ENCODE measurements around the gene VASH1. TPM values are rescaled to one million over a fixed set of nuclear protein-coding genes. Genes with fewer than 3 reads are reported as not detected.

The VASH1 gene
- 4.8 and 4.9 TPM in 2 replicates for polyA plus RNA-seq (2012; rRNA removed)
- 2.1 and 2.8 TPM in 2 replicates for polyA plus RNA-seq (2012; cell fraction: cytosol; rRNA removed)
- polyA plus RNA-seq (2012; cell fraction: nucleus; rRNA removed): 18.6 and 33.7 TPM in 2 replicates

DNA sequence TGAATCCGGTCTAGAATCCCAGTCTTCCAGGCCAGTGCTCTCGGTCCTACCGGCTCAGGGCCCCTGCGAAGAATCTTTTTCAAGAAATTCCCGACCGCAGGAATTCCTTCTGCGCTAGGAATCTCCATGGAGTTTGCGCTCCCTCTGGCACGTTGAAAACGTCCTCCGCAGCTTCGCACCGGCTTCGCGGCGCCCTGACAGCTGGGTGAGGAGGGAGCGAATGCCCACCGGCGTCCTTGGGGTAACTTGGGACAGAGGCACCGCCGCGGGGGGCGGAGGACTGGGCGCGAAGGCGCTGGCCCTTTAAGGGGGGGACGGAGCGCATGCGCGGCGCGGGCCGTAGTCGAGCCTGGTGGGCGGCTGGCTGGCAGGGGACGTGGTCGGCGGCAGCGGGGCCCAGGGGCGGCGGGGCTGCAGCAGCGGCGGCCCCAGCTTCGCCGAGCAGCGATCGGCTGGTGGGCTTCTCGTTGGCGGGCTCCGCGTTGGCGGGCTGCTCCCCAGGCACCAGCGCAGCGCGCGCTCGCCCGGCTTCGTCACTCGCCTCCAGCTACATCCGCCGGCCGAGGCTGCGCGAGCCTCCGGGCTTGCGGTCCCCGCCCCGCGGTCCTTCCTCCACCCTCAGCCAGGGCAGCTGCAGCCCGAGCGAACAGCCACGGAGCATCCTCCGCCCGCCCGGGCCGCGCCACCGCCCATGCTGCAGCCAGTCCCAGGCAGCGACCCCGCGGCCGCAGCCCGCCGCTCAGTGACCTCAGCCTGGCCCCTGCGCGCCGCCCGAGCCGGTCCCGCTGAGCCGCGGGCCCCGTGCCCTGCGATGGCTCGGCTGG, at the start of gene VASH1:
VASH1 (plus strand) TSS at position 333 of the 824 bp plus-strand sequence. CDS start 1,354 bp downstream, outside the sequence.
- WGBS (ENCODE audit: low lambda C conversion rate): 2% methylated on average over 25 of the region's 96 CpGs
- Histone ChIP-seq H3K27me3 (ENCODE audit: insufficient read depth) (no peaks in the 10 kb centered on the region), H3K36me3 (replicated peaks in 1 of 2; ENCODE audit: control insufficient read depth in 1 of 2, insufficient read depth in 2 of 2, low read length in 1 of 2) (no peaks in the 10 kb centered on the region), H3K4me3 (ENCODE audit: low read depth in 2 of 2, low read length in 1 of 2) (peak within 1 kb of the TSS; percentile 79 to 92), H3F3A (replicated peaks; ENCODE audit: insufficient read depth) (peaks cover 2% of the 10 kb centered on the region), H3K27ac (ENCODE audit: low read depth in 2 of 2, low read length in 1 of 2) (peak within 1 kb of the TSS in 1 of 2 experiments; percentile 79; a peak in 2 of 4 replicates), H4K20me1 (ENCODE audit: insufficient read depth) (no peaks in the 10 kb centered on the region), H3K4me1 (ENCODE audit: control insufficient read depth in 1 of 2, insufficient read depth in 2 of 2, low read depth in 1 of 2, low read length in 1 of 2) (peaks cover 0 to 25% of the 10 kb centered on the region in 2 experiments; a peak in 1 of 4 replicates), H3K4me2 (peak within 1 kb of the TSS; percentile 98), H3K9me3 (no peaks in the 10 kb centered on the region), H3K79me2 (ENCODE audit: insufficient read depth) (no peaks in the 10 kb centered on the region), H3K9me2 (no peaks in the 10 kb centered on the region), H2AFZ (ENCODE audit: low read depth) (peak within 1 kb of the TSS; percentile 93), H3K9ac (peak within 1 kb of the TSS; percentile 55)
- peak; percentile 97 for DNase-seq
- TF ChIP-seq NRF1 (IDR thresholded peaks at IDR 0.05; ENCODE audit: low read depth, low read length) (peak; percentile 85), MEF2A (IDR thresholded peaks at IDR 0.05; ENCODE audit: borderline replicate concordance, low read depth) (no peak)
- POLR2A ChIA-PET: no interaction called here
- CTCF ChIA-PET: interaction anchor here (0.6 to 3.6 kb wide), 4 partner anchors 23 to 63 kb away, joined by 3 to 18 read pairs (median 6); partner anchors contain the start of gene ANGEL1

DNA sequence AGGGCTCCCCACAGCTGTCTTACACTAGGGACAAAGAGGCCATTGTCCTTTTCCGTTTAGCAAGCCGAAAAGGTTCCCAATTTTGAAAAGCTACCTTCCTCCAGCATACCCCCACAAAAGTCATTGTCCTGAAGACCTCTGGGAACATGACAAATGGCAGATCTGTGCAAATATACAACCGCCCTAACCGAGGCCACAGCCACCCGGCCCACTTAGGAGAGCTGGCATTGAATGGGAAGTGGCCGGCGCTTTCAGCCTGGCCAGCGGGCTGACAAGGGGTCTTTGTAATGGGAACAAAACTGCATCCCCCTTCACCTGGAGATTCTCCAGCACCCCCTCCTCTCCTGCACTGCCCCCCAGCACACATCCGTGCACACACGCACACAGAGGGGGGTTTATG, 48.1 kb upstream of the VASH1 start:
- TF ChIP-seq, protein P1, sequence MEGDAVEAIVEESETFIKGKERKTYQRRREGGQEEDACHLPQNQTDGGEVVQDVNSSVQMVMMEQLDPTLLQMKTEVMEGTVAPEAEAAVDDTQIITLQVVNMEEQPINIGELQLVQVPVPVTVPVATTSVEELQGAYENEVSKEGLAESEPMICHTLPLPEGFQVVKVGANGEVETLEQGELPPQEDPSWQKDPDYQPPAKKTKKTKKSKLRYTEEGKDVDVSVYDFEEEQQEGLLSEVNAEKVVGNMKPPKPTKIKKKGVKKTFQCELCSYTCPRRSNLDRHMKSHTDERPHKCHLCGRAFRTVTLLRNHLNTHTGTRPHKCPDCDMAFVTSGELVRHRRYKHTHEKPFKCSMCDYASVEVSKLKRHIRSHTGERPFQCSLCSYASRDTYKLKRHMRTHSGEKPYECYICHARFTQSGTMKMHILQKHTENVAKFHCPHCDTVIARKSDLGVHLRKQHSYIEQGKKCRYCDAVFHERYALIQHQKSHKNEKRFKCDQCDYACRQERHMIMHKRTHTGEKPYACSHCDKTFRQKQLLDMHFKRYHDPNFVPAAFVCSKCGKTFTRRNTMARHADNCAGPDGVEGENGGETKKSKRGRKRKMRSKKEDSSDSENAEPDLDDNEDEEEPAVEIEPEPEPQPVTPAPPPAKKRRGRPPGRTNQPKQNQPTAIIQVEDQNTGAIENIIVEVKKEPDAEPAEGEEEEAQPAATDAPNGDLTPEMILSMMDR (IDR thresholded peaks at IDR 0.05): no peak
- TF ChIP-seq EP300 (IDR thresholded peaks at IDR 0.05; ENCODE audit: borderline replicate concordance in 1 of 2, low read depth in 1 of 2, low read length in 1 of 2) (no peak), FOXJ3 (CRISPR knock-in tag; IDR thresholded peaks at IDR 0.05) (no peak), JUND (IDR thresholded peaks at IDR 0.05) (no peak), FOSL2 (IDR thresholded peaks at IDR 0.05; ENCODE audit: borderline replicate concordance, low read depth) (no peak), EZH2phosphoT487 (IDR thresholded peaks at IDR 0.05; ENCODE audit: borderline replicate concordance, low read depth) (no peak)
- TF ChIP-seq, protein P2, sequence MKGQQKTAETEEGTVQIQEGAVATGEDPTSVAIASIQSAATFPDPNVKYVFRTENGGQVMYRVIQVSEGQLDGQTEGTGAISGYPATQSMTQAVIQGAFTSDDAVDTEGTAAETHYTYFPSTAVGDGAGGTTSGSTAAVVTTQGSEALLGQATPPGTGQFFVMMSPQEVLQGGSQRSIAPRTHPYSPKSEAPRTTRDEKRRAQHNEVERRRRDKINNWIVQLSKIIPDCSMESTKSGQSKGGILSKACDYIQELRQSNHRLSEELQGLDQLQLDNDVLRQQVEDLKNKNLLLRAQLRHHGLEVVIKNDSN (IDR thresholded peaks at IDR 0.05; ENCODE audit: borderline replicate concordance, low read depth): no peak
- TF ChIP-seq, protein P3, sequence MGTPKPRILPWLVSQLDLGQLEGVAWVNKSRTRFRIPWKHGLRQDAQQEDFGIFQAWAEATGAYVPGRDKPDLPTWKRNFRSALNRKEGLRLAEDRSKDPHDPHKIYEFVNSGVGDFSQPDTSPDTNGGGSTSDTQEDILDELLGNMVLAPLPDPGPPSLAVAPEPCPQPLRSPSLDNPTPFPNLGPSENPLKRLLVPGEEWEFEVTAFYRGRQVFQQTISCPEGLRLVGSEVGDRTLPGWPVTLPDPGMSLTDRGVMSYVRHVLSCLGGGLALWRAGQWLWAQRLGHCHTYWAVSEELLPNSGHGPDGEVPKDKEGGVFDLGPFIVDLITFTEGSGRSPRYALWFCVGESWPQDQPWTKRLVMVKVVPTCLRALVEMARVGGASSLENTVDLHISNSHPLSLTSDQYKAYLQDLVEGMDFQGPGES (IDR thresholded peaks at IDR 0.05; ENCODE audit: low read depth, low read length): no peak
- no peaks in the 10 kb centered on the region for H3K79me2 ChIP-seq (ENCODE audit: insufficient read depth)
- no peak overlapping the region for H3K27ac ChIP-seq (ENCODE audit: low read depth in 2 of 2, low read length in 1 of 2)
- no peak overlapping the region for H3K4me2 ChIP-seq
- H3K4me1 ChIP-seq (ENCODE audit: control insufficient read depth in 1 of 2, insufficient read depth in 2 of 2, low read depth in 1 of 2, low read length in 1 of 2): peaks cover 0 to 10% of the 10 kb centered on the region in 2 experiments; a peak in 2 of 4 replicates
- peaks cover 9% of the 10 kb centered on the region for H3K27me3 ChIP-seq (ENCODE audit: insufficient read depth)
- H3K9me2 ChIP-seq: no peaks in the 10 kb centered on the region
- no peaks in the 10 kb centered on the region for H3K36me3 ChIP-seq (replicated peaks in 1 of 2; ENCODE audit: control insufficient read depth in 1 of 2, insufficient read depth in 2 of 2, low read length in 1 of 2)
- no peak for DNase-seq
- no peak overlapping the region for H3K4me3 ChIP-seq (ENCODE audit: low read depth in 2 of 2, low read length in 1 of 2)
- no peaks in the 10 kb centered on the region for H4K20me1 ChIP-seq (ENCODE audit: insufficient read depth)
- ChIA-PET POLR2A (no interaction called here), CTCF (interaction anchor here (1.0 to 10.2 kb wide), 3 partner anchors 69 to 357 kb away, joined by 3 to 147 read pairs (median 5); no protein-coding TSS in a partner anchor)
- 78% methylated on average over 7 of the region's 10 CpGs for WGBS (ENCODE audit: low lambda C conversion rate)
- no peak overlapping the region for H3K9ac ChIP-seq
- H3F3A ChIP-seq (replicated peaks; ENCODE audit: insufficient read depth): no peaks in the 10 kb centered on the region
- no peaks in the 10 kb centered on the region for H3K9me3 ChIP-seq
- H2AFZ ChIP-seq (ENCODE audit: low read depth): no peak overlapping the region

Measured in SK-N-SH (cell line).